Stimulated activated naive B cell treated with anti-CD40 and anti-IgM and Interleukin-4, amounts not matched to agents 10 μg/mL and 1 μg/mL and 100 μg/mL, for 72 hours (primary cell): ENCODE measurements around the gene ATP6V0B.
A peak's percentile ranks its signal among the peaks of the same experiment; 100 is the strongest.

Experiments used
- ATAC-seq, 2 donors: fragments of 150-1000 bp; cut with Tn5 transposase; replicated peaks; 2 replicates each; pipeline ENCODE4 v1.10.0; 2021; ENCODE audit warnings: moderate library complexity in 1 of 2
- DNase-seq: peaks from one replicate; pipeline ENCODE4 v3.0.0; 2021
- H3K27ac Mint-ChIP-seq: one replicate; pipeline ENCODE4 v1.8.0; 2022; ENCODE audit warnings: mild to moderate bottlenecking, mixed read lengths
- H3K27me3 Mint-ChIP-seq, 2 donors: one replicate each; pipeline ENCODE4 v1.8.0; 2022; ENCODE audit warnings: mixed read lengths in 2 of 2
- H3K36me3 Mint-ChIP-seq, 2 donors: one replicate each; pipeline ENCODE4 v1.8.0; 2022; ENCODE audit warnings: mixed read lengths in 2 of 2, mild to moderate bottlenecking in 1 of 2
- H3K4me1 Mint-ChIP-seq, 2 donors: one replicate each; pipeline ENCODE4 v1.8.0; 2022; ENCODE audit warnings: mixed read lengths in 2 of 2, mild to moderate bottlenecking in 1 of 2
- H3K4me3 Mint-ChIP-seq, 2 donors: one replicate each; pipeline ENCODE4 v1.8.0; 2022; ENCODE audit warnings: mild to moderate bottlenecking in 2 of 2, mixed read lengths in 2 of 2, moderate library complexity in 1 of 2
- H3K9me3 Mint-ChIP-seq, 2 donors: one replicate each; pipeline ENCODE4 v1.8.0; 2022; ENCODE audit warnings: mixed read lengths in 2 of 2, mild to moderate bottlenecking in 1 of 2

Gene ATP6V0B

DNA sequence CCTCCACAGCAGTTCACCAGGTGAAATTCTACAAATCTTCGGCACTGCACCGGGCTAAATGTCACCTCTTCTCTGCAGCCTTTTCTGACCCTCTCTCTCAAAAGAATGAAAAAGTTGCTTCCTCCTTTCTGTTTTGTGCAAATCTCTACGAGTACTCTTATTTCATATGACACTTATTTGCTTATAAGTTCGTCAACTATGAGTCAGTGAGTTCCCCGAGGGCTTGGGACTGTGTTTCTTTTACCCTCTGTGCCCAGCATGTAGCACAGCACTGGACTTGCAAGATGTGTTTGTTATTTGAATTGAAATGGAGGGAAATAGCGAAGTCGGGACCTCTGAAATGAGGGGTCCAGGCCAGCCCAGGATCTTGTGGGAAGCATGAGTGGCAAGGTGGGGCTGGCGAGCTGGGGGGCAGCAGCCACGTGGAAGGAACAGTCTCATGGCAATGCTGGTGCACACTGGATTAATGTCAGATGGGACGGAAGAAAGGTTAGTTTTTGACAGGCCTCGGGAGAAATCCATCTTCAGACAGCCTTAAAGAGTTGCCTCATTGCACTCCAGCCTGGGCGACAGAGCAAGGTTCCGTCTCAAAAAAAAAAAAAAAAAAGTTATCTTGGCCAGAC, 50.3 kb downstream of the ATP6V0B start:
- no peak for ATAC-seq
- no peaks in the 10 kb centered on the region for H3K36me3 Mint-ChIP-seq

DNA sequence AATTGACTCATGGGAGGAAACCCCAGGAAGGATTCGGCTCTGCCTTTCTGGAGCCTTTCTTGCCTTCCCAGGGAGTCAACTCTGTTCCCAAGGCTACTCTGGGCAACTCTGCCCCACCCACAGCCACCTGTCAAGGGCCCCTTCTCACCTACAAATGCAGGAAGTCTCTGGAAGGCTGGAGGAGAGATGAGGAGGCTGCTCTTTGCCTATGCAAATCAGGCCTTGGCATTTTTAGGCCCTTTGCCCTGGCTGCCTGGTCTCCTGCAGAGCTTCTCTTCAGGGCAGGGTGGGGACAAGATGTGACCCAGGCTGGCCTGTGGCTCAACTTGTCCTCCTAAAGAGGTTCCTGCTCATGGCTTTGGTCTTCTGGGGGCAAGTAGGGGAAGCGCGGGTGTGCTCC, 51.1 kb downstream of the ATP6V0B start:
- DNase-seq (no peak), ATAC-seq (no peak)
- Mint-ChIP-seq H3K27me3 (no peaks in the 10 kb centered on the region), H3K36me3 (no peaks in the 10 kb centered on the region), H3K4me3 (no peak overlapping the region), H3K4me1 (peaks cover 20 to 28% of the 10 kb centered on the region in 2 donors), H3K27ac (peak overlapping the region; percentile 73), H3K9me3 (no peaks in the 10 kb centered on the region)

More for the DNA sequence above, 50.3 kb downstream of the ATP6V0B start:
- Mint-ChIP-seq H3K27ac (no peak overlapping the region), H3K4me3 (peak overlapping the region in 1 of 2 donors; percentile 5), H3K9me3 (no peaks in the 10 kb centered on the region), H3K27me3 (no peaks in the 10 kb centered on the region), H3K4me1 (peaks cover 20 to 27% of the 10 kb centered on the region in 2 donors)
- DNase-seq, result no peak

DNA sequence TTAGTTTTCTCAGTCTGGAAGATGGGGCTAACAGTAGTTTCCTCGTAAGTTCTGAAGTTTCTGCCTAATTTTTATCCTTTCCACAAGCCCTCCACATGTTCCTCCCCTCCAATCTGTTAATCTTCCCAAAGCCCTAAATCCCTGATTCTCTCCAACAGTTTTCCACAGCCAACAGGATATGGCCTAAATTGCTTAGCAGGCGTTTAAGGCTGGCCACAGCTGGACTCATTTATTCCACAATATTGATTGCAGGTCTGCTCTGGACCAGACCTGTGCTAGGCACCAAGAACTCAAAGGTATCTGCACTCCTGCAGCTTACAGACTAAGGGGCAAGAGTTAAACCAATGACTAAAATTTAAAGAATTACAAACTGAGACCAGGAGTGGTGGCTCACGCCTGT, 52.6 kb downstream of the ATP6V0B start:
- H3K27me3 Mint-ChIP-seq, result no peaks in the 10 kb centered on the region
- no peaks in the 10 kb centered on the region for H3K9me3 Mint-ChIP-seq
- DNase-seq (no peak), ATAC-seq (no peak)
- H3K4me1 Mint-ChIP-seq, result peaks cover 24 to 39% of the 10 kb centered on the region in 2 donors
- H3K36me3 Mint-ChIP-seq, result no peaks in the 10 kb centered on the region
- H3K4me3 Mint-ChIP-seq, result no peak overlapping the region
- H3K27ac Mint-ChIP-seq, result no peak overlapping the region
